Measurements from ENCODE around the gene TCF7L1. TPM values are rescaled to one million over a fixed set of nuclear protein-coding genes. Genes with fewer than 3 reads are reported as not detected.

Gene TCF7L1
- total RNA-seq, 2 donors from 2014 or later = 3.1 to 4.0 TPM

DNA sequence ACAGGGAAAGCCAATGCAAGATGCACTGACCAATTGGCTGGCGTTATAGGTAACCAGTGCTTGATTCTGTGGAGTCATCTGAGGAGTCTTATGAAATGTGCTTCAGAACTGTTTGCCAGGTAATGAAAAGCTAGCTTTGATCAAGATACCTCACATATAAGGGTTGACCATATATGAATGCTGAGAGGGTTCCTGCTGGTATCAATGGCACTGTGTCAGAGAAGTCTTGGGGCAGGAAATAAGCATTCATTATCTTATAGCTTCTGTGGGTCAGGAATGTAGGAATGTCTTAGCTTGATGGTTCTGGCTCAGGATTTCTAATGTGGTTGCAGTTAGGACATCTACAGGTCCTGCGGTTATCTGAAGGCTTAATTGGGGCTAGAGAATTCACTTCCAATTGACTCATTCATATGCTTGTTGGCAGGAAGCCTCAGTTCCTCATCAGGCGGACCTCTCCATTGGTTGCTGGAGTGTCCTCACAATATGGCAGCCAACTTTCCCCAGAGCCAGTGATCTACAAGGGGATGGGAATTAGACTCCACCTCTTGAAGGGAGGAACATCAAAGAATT is 22.1 kb upstream of the TCF7L1 start:
- Histone ChIP-seq H3K27me3 (no peaks in the 10 kb centered on the region), H3K4me3 (no peak overlapping the region), H3K27ac (no peak overlapping the region), H3K4me1 (no peaks in the 10 kb centered on the region), H3K9me3 (no peaks in the 10 kb centered on the region), H3K36me3 (no peaks in the 10 kb centered on the region)
- TF ChIP-seq, protein P1, sequence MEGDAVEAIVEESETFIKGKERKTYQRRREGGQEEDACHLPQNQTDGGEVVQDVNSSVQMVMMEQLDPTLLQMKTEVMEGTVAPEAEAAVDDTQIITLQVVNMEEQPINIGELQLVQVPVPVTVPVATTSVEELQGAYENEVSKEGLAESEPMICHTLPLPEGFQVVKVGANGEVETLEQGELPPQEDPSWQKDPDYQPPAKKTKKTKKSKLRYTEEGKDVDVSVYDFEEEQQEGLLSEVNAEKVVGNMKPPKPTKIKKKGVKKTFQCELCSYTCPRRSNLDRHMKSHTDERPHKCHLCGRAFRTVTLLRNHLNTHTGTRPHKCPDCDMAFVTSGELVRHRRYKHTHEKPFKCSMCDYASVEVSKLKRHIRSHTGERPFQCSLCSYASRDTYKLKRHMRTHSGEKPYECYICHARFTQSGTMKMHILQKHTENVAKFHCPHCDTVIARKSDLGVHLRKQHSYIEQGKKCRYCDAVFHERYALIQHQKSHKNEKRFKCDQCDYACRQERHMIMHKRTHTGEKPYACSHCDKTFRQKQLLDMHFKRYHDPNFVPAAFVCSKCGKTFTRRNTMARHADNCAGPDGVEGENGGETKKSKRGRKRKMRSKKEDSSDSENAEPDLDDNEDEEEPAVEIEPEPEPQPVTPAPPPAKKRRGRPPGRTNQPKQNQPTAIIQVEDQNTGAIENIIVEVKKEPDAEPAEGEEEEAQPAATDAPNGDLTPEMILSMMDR (IDR thresholded peaks at IDR 0.05) = no peak
- DNase-seq (ENCODE audit: low spot score) = no peak

DNA sequence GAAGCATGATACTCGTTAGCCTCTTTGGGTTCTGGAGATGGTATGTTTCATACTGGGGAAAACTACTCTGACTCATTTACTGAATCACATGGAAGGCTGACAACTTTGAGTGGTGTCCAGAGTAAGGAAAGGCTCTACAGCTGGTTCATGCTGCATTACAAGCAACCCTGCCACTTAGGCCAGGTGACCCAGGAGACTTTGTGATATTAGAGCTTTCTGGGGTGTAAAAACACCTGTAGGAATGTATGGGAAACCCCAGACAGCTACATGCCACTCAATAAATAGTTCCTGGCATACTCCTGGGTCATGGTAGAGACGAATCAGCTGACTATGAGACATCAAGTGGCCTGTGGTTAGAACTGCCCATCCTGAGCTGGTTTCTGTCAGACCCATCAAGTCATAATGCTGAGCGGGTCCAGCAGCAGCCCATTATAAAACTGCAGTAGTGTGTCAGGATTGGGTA is 21.3 kb upstream of the TCF7L1 start:
- Histone ChIP-seq H3K36me3 (no peaks in the 10 kb centered on the region), H3K4me3 (no peak overlapping the region), H3K4me1 (no peaks in the 10 kb centered on the region), H3K27ac (no peak overlapping the region), H3K27me3 (no peaks in the 10 kb centered on the region), H3K9me3 (no peaks in the 10 kb centered on the region)
- TF ChIP-seq, protein P1 (IDR thresholded peaks at IDR 0.05) = no peak
- no peak for DNase-seq (ENCODE audit: low spot score)

DNA sequence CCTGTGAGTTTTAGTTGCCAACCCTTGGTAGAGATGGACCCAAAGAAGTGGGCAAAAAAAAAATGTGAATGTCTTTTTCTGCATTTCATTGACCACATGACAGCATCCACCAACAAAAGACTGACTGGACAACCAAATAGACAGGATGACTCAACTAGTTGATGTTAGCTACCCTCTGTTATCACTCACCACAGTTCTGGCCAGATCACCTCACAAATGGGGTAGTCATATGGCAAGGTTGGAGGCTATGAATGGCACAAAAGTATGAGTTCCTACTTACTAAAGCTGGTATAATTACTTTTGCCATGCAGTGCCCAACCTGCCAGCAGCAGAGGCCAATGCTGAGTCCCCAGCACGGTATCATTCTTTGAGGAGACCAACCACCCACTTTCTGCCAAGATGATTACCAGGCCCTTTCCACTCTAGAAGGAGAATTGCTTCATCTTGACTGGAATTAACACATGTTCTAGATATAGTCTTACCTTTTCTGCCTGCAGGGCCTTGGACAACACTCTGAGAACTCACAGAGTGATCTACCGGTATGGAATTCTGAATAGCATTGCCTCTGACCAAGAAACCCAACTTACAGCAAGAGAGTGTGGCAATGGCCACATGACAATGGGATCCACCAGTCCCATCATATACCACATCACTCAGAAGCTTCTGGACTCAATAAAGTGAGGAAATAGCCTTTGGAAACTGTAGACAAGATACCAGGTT is 20.1 kb upstream of the TCF7L1 start:
- H3K27me3 ChIP-seq = no peaks in the 10 kb centered on the region
- no peaks in the 10 kb centered on the region for H3K9me3 ChIP-seq
- TF ChIP-seq, protein P1 (IDR thresholded peaks at IDR 0.05) = no peak
- DNase-seq (ENCODE audit: low spot score) = no peak
- H3K4me1 ChIP-seq = no peaks in the 10 kb centered on the region
- no peak overlapping the region for H3K4me3 ChIP-seq
- no peaks in the 10 kb centered on the region for H3K36me3 ChIP-seq
- H3K27ac ChIP-seq = no peak overlapping the region

DNA sequence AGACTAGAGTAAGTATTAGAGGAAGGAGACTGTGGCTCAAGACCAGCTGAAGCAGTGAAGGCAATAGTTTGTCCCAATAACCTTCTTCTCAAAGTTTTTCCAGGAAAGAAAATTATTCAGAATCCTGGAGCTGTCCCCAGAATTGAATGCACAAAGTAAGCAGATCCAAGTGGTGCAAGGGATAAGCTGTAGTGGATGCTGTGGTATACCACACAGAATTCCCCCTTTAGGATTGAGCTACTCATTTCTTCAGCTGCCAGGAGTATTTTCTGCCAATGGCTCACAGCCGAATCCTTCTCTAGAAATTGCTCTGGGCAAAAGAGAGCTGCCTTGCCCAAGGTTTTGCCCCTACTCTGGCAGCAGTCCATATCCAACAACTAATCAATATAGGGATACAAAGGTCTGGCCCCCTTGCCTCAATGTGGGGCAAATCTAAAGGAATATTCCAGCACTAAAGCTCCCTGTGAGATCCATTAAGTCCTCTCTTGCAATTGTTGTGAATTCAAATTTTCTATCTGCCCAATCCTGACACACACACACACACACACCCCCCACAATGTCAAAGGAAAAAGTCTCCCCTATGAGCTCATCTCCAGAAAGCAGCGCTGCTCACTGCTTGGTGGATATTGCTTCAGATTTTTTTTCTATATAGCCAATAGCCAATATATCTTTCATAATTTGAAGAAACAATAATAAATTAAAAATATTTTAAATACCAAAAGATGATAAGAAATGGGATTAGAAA is 18.4 kb upstream of the TCF7L1 start:
- no peaks in the 10 kb centered on the region for H3K9me3 ChIP-seq
- H3K27me3 ChIP-seq = no peaks in the 10 kb centered on the region
- H3K36me3 ChIP-seq = no peaks in the 10 kb centered on the region
- no peak for DNase-seq (ENCODE audit: low spot score)
- no peaks in the 10 kb centered on the region for H3K4me1 ChIP-seq
- H3K27ac ChIP-seq = no peak overlapping the region
- TF ChIP-seq, protein P1 (IDR thresholded peaks at IDR 0.05) = no peak
- no peak overlapping the region for H3K4me3 ChIP-seq

DNA sequence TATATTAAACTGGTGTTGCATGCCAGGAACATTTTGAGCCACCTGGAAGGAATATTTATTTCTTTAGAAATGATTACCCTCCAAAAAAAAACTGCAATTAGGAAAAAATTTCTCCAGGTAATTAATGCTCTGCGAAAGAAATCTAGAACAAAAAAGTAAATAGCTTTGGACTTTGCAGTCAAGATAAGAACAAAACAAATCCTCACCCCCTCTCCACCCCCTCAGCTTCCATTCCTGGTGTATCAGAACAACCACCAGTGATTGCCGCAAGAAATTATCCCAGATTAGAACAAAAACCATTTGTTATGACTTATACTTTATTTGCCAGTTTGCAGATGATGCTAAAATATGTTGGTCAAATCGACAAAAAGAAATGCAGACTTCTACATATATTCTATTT is 17.0 kb upstream of the TCF7L1 start:
- TF ChIP-seq, protein P1 (IDR thresholded peaks at IDR 0.05) = no peak
- Histone ChIP-seq H3K9me3 (no peaks in the 10 kb centered on the region), H3K27me3 (no peaks in the 10 kb centered on the region), H3K36me3 (no peaks in the 10 kb centered on the region), H3K27ac (no peak overlapping the region), H3K4me3 (no peak overlapping the region), H3K4me1 (no peaks in the 10 kb centered on the region)
- no peak for DNase-seq (ENCODE audit: low spot score)

Measured in right atrium auricular region (tissue), 2 donors.